ENCODE measurements around the gene APBB2.
A peak's percentile ranks its signal among the peaks of the same experiment; 100 is the strongest.

APBB2 gene

DNA sequence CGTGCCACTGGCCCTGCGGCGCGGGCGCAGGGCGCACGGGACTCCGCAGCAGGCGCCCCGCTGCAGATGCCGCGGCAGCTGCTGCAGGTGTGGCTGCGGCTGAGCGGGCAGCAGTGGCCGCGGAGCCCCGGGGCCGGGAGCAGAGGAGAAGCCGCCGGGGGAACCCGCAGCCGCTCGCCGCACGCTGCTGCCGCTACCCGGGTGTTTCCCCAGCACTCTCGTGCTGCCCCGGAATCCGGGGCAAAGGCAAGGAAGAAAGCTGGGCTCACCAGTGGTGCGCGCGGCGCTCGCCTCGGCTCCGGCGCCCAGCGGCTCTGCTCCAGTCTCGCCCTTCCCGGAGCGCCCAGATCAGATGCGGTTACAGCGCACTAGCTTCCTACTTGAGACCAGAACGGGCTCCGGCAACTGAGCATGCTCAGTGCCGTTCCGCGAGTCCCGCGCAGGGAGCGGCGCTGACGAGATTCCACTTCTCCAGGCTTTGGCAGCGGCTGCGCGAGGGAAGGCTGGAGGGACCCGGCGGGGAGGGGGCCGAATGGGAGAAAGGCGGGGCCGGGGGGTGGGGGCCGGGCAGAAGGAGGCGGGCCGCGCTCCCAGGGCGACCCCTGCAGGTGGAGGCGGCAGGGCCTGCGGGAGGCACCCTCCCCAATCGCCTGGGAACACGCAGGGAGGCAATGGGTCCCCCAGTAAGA is at the start of gene APBB2:
TSS of gene APBB2 (minus strand) at position 407 of the 689 bp plus-strand sequence. CDS start 181,288 bp downstream, outside the sequence.
- POLR2A ChIA-PET, result no interaction called here
- TF ChIP-seq CTCF (IDR thresholded peaks at IDR 0.05; ENCODE audit: control extremely low read depth, extremely low read depth, low read depth, missing control alignments), result peak; percentile 72
- CTCF ChIA-PET, result interaction anchor here (0.7 to 9.2 kb wide), 8 partner anchors 9 to 289 kb away, joined by 3 to 85 read pairs (median 4); no protein-coding TSS in a partner anchor

GRCh38 chr4:41262198-41262597 is 47.9 kb upstream of the APBB2 start:
- TF ChIP-seq CTCF (IDR thresholded peaks at IDR 0.05; ENCODE audit: control extremely low read depth, extremely low read depth, low read depth, missing control alignments), result no peak
- ChIA-PET CTCF (no interaction called here), POLR2A (no interaction called here)
- no peak for DNase-seq (ENCODE audit: extremely low spot score)

More for the DNA sequence above, at the start of gene APBB2:
- DNase-seq (ENCODE audit: extremely low spot score), result peak; percentile 86

DNA sequence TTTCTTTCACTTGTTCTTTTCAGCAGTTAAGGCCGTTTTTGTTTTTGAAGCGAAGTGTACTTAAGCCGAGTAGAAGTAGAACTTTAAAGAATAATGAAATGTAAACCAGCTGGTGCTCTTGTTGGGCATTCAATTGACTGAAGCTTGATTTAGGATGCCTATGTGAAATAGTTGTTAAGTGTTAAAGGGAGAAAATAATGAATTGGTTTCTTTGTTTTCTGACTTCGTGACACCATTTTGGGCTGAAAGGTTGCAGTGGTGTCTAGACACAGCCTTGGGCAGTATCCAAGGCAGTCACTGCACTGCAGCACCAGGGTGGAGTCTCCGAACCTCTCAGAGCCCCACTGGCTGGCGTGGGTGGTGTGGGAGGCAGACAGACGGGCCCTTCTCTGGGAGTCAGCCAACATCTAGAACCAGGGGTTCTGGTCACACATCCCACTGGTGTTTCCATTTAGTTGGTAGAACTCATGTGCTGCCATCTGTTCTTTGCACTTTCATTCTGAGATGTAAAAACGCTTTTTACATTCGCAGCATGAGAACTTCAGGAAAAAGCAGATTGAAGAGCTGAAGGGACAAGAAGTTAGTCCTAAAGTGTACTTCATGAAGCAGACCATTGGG is 45.9 kb upstream of the APBB2 start:
- POLR2A ChIA-PET, result no interaction called here
- no peak for DNase-seq (ENCODE audit: extremely low spot score)
- no peak for TF ChIP-seq CTCF (IDR thresholded peaks at IDR 0.05; ENCODE audit: control extremely low read depth, extremely low read depth, low read depth, missing control alignments)
- CTCF ChIA-PET, result interaction anchor here (1.0 to 4.3 kb wide), 7 partner anchors 8 to 401 kb away, joined by 3 to 35 read pairs (median 3); no protein-coding TSS in a partner anchor

DNA sequence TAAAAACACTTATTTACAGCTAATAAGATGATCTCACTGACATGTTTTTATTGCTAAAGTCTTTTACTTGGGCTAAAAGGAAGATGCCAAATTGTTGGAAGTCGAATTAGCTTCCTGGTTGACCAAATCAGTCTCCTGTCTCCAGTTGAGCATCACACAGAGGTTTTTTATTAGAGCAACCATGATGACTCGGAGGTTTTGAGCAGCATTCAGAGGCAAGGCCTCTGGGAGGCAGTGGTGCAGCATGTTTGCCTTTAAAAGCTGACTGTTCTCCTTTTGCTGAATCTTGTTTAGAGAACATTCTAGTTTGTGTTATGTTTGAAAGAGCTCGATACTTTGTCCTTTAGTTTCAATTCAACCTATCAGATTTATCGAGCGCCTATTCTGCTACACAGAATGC is 44.4 kb upstream of the APBB2 start:
- no peak for DNase-seq (ENCODE audit: extremely low spot score)
- ChIA-PET POLR2A (no interaction called here), CTCF (interaction anchor here (0.9 to 4.3 kb wide), 8 partner anchors 10 to 434 kb away, joined by 3 to 35 read pairs (median 3); no protein-coding TSS in a partner anchor)
- TF ChIP-seq CTCF (IDR thresholded peaks at IDR 0.05; ENCODE audit: control extremely low read depth, extremely low read depth, low read depth, missing control alignments), result no peak

DNA sequence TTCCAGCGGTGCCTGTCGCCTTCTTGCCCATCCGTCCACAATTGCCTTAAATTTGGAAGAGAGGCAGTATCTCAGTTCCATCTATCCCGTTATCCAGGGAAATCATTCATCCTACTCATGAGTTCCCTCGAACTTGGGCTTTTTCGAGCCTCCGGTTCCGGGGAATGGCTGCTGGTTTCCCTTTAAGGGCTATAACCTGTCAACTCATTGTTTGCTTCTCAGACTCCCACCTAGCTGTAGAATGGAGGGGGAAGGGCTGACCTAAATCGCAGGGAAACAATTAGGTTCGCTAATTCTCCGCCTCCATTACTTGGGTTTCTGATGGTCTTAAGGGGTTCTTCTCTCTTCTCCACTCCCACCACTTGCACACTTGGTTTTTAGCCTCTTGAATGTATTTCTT is 43.6 kb upstream of the APBB2 start:
- CTCF ChIA-PET, result interaction anchor here (1.2 to 4.3 kb wide), 2 partner anchors 22 to 35 kb away, joined by 3 to 35 read pairs; no protein-coding TSS in a partner anchor
- DNase-seq (ENCODE audit: extremely low spot score), result no peak
- no peak for TF ChIP-seq CTCF (IDR thresholded peaks at IDR 0.05; ENCODE audit: control extremely low read depth, extremely low read depth, low read depth, missing control alignments)
- POLR2A ChIA-PET, result no interaction called here

DNA sequence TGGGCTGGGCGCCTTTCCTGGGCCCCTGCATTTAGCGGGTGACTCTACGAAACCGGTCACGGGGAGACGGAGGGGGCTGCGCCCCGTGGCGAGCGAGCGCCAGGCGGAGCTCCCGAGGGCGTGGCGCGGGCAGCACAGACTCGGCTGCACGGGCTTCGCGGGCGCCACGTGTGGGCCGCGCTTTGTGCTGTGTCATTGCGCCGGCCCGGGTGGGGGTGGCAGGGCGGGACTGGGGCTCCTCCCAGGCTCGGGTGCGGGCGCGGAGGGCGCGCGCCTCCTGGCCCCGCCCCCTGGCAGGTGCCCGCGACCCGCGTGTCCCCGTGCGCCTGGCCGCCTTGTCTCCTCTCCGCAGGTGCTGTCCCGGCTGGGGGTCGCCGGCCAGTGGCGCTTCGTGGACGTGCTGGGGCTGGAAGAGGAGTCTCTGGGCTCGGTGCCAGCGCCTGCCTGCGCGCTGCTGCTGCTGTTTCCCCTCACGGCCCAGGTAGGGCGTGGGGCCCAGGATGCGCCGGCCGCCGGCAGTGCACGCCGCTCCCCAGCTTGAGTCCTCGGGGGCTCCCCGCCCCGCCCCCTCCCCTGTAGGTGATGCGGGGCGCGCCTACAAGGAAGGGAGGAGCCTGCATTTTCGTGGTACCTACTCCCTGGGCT is 43.0 kb upstream of the APBB2 start:
- peak; percentile 20 for DNase-seq (ENCODE audit: extremely low spot score)

More for the DNA sequence above, 43.0 kb upstream of the APBB2 start:
- TF ChIP-seq CTCF (IDR thresholded peaks at IDR 0.05; ENCODE audit: control extremely low read depth, extremely low read depth, low read depth, missing control alignments), result no peak
- POLR2A ChIA-PET, result no interaction called here
- CTCF ChIA-PET, result interaction anchor here (4.3 kb wide), 1 partner anchor 23 kb away, joined by 35 read pairs; no protein-coding TSS in a partner anchor

Data from GM10248 (cell line).